ENCODE results near the gene CDX1.

Gene CDX1

DNA sequence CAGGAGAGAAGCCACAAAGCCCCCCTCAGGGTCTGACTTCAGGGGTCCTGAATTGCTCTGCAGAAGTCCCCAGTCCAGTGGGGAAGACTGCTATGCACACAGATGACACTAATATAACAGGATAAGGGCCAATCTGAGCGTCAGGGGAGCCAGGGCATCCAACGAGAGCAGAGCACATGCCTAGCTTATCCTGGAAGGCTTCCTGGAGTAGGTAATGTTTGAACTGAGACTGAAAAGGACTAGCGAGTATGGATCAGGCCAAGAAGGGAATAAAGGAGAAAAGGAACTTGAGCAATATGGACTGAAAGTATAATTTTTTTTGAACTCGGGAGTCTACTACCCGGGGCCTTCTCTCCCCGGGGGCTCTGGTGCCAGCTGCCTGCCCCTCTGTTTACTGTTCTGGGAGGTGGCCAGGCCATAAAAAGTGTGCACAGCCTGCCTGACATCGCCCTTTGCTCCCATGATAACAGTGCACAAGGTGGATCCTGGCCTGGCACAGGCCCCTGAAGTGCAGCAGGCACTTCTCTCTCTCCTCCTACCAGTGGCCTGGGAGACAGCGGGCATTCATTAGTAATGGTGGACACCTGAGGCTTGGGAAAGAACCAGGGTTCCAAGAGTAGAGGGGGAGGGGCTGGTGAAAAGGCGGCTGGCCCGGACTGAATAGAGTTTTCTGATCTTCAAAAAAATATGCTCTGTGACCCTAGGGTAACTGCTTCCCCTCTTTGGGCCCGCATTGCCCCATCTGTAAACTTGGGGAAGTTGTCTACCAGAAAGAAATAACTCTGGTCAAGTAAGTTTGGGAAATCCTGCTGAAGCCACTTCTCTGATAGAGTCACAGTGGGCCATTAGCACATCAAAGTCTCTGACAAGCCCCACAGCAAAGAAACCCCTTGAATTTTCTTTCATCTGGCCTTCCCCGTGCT lies 18.7 kb downstream of the CDX1 start:
- no peak for DNase-seq

DNA sequence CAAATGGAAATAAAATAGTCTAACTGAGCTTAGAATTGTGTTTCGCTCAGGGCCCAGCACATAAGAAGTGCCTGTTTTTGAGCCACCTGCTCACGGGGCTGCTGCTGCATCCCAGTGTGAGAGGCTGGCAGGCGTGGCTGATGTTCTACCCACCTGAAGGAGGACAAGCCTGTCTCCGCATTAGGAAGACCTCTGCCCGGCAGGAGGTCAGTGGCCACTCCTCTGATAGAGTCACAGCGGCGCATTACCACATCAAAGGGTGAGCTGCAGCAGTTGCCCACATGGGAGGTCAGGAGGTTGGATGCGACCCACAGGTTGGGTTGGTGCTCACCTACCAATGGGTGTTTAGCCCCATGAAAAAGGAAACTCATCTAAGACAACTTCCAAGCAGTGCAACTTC lies 19.6 kb downstream of the CDX1 start:
- DNase-seq = no peak

DNA sequence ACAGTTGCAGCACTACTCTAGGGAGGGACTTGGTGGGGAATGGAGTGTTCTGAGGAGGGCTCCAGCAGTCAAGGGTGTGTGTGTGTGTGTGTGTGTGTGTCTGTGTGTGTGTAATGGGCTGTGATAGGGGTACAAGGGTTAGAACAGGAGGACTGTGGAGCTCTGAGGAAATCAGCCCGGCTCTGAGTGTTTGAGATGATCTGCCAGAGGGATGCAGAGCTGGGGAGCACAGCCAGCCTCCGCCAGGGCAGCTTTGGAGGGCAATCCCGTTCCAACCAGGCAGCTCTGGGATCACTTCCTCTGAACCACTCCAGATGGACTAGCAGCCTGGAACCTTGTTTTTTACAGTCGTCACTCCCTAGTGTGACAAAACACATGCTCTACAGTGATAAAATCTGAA lies 20.3 kb downstream of the CDX1 start:
- DNase-seq = no peak

DNA sequence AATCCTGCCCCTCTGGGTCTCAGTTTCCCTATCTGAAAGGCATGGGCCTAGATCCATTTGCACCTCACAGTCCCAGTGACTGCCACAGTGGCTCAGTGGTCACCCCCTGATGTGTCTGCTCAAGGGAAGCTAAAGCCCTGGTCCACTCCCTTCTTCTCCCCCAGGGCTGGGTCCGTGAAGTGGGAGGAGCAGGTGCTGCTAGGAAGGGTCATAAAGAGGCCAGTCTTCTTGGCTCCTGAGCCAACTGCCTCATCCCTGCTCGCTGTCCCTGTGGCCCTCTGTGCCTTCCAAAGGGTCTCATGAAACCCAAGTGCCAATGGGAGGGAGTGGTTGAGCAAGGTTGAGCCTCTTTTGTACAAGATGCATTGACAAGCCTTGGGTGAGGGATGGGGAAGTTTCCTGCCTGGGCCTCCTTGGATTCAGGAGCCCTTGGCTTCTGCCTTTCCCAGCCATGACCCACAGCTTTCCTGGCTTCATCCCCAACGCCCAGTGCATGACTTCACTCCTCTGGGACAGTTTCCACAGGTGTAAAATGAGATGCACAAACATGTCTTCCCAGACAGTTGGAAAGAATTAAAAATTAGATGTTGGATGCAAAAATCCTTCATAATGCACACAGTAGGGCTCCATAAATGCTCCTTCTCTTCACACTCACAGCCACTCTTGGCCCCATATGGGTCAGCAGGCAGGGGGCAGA lies 21.7 kb downstream of the CDX1 start:
- DNase-seq = no peak

DNA sequence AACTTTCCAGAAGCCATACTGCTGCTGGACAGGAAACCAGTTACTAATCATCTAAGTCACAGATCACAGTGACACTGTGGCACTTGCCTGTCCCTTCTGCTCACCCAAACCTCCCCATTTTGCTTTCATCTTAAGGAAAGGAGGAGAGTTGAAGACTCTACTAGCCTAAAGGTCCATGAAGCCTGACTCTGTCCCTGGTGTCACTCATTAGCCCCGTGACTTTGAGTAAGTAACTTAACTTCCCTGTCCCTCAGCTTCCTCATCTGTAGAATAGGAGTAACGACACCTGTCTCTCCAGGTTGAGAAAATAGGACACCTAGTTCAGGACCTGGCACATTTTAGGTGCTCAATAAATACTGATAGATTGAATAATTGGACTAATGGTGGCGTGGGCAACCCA lies 22.7 kb downstream of the CDX1 start:
- DNase-seq = no peak

DNA sequence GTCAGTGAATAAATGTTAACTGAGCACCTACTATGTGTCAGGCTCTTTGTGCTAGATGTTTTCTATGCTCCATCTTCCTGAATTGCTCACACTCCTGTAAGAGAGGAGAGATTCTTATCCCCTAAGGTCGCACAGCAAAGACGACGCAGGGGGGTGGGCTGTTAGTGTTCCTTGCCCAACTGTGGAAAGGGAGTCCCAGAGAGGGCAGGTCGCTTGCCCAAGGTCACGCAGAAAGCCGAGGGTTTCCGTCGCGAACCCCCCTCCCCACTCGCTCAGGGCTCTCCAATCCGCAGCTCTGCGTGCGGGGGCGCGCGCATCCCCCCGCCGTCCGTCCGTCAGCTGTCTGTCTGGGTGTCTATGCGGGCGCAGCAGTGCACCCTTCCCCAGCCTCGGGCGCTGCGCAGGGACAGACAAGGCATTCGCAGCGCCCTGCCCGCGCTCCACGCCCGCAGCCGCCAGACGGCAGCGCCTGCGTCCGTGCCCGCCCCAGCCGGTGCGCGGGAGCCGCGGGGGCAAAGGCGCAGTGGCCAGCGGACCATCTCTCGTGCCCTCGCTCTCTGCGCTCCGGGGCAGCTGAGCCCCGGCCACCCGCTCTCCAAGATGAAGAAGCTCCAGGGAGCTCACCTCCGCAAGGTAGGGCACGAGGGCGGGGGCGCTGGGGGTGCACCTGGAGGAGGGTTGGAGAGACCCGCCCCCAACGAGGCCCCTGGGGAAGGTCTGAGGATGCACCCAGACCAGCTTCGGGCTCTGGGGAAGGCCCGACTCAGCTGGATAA lies 23.3 kb downstream of the CDX1 start, which contains the start of gene SLC6A7:
Gene SLC6A7 (plus strand): TSS at position 335 of the 775 bp plus-strand sequence. CDS start 266 bp downstream, at position 601.
- no peak for DNase-seq

DNA sequence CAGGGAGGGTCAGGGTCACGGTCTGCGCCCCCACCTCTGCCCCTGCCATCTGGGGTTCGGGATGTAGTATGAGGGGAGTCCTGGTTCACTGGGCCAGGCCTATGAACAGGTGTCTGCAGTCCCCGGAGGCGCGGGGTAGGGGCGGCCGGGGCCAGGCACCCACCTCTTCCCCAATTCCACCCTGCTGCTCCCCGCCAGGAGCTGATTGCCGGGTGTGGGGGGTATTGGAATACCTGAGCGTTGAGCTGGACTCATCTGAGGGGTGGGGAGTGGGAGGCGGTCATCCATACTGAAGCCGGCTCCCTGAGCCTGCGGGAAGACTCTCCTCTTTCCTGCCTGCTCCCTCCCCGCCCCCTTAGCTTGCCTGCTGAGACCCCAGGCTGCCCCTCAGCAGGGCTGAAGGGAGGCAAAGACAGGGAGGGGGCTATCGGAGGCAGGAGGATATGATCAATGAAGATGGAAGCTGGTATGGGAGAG lies 24.0 kb downstream of the CDX1 start:
- no peak for DNase-seq

DNA sequence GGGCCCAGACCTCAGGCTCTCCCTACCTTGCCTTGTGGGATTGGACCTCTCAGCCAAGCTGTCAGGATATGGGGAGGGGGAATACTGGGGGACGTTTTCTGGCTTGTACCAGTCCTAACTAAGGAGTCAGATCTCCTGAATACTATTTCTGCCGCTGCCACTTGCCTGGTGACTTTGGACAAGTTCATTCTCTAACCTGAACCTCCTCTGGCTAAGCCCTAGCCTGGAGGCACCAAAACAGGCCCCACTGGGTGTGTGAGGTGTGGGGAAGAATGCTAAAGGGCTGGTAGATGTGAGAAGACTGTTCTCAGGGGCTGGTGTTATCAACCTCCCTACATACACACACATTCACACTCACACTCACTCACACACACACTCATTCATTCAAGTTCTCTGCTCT lies 24.4 kb downstream of the CDX1 start:
- no peak for DNase-seq

DNA sequence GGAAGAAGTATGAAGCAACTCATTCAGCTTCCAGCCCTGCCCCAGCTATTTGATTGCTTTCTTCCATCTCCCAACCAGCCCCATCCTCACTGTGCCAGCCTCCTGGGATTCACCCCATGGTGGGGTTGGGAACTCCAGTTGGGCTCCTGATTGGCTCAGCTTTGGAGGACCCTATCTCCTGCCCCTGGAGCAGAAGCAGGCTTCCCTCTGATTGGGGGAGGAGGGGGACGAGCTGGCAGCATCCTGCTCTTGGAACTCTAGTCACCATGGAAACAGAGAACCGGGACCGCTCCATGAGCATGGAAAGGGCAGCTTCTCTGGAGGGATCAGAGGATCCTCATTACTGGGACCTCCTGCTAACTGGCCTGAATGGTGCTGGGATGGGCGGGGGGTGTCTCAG lies 25.9 kb downstream of the CDX1 start:
- DNase-seq = no peak

DNA sequence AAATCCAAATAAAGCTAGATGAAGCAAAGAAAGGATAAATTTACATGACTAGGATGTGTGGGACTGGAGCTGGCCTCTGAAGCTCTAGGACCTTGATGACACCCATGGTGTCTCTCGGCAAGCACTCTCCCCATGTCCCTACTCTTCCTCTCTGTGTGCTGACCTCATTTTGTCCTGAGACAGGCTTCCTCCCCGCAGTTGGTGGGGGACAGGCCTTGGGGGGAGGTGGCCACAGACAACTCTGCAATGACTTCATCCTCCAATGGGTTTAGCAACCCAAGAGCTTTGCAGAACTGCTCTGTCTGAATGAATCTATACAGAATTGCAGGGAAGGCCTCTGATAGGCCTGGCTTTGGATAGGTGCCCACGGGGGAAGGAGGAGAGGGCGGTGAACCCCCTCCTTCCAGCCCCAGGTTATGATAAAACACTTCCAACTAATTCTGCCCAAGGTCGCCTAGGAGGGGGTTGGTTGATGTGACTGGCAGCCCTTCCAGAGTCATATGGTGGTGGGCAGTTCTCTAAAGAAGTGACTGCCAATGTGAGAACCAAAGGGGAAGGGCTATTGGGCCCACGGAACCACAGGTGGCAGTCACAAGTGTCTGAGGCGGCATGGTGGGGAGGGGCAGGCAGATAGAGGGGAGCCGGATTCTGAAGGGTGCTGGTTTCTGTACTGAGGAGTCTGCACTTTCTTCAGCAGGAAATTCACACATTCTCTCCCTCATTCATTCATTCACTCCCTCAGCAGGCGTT lies 29.3 kb downstream of the CDX1 start:
- no peak for DNase-seq

DNA sequence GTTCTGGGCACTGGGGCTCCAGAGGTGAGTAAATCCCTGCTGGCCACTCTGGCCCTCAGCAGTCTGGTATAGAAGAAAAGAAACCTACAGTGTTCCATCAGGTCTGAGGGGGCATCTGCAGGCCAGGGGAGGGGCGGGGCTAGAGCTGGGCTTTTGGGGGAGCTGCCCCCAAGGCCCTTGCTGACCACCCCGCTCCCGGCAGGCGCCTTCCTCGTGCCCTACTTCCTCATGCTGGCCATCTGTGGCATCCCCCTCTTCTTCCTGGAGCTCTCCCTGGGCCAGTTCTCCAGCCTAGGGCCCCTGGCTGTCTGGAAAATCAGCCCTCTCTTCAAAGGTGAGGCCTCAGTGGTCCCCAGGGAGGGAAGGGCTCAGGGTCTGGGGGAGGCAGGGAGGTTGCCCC lies 29.9 kb downstream of the CDX1 start:
- DNase-seq = no peak

DNA sequence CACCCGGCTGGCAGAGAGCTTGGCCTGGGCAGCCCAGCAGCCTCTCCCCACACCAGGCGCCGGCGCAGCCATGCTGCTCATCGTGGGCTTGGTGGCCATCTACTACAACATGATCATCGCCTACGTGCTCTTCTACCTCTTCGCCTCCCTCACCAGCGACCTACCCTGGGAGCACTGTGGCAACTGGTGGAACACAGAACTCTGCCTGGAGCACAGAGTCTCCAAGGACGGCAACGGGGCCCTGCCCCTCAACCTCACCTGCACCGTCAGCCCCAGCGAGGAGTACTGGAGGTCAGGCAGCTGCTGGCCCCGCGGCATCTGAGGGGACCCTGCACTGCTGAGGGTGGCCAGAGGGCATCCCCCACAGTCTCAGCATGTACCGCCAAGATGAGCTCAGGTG lies 30.4 kb downstream of the CDX1 start:
- no peak for DNase-seq

DNA sequence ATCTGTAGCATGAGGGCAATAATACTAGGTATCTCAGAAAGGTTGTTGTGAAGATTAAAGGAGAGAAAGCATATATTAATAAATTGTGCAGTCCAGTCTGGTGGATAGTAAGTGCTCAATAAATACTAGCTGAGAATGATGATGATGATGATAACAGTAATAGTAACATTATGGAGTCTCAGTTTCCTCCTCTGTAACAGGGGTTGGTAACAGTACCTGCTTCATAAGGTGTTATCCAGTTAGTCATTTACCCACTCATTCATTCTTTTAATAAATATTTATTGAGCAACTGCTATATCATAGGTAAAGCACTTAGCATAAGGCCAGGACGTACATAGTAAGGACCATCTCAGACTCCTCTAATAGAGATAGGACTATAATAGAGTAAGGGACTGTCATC lies 30.9 kb downstream of the CDX1 start:
- DNase-seq = no peak

DNA sequence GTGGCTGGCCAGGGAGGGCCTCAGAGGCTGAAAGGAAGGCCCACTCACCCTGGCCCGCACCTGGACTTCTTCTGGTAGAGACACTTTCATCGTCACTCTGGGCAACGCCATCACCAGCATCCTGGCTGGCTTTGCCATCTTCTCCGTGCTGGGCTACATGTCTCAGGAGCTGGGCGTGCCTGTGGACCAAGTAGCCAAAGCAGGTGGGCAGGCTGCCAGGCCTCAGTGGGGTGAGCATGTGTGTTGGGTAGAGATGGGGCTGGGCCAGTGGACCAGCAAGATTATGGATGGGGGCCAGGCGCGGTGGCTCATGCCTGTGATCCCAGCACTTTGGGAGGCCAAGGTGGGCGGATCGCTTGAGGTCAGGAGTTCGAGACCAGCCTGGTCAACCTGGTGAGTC lies 35.9 kb downstream of the CDX1 start:
- DNase-seq = no peak

DNA sequence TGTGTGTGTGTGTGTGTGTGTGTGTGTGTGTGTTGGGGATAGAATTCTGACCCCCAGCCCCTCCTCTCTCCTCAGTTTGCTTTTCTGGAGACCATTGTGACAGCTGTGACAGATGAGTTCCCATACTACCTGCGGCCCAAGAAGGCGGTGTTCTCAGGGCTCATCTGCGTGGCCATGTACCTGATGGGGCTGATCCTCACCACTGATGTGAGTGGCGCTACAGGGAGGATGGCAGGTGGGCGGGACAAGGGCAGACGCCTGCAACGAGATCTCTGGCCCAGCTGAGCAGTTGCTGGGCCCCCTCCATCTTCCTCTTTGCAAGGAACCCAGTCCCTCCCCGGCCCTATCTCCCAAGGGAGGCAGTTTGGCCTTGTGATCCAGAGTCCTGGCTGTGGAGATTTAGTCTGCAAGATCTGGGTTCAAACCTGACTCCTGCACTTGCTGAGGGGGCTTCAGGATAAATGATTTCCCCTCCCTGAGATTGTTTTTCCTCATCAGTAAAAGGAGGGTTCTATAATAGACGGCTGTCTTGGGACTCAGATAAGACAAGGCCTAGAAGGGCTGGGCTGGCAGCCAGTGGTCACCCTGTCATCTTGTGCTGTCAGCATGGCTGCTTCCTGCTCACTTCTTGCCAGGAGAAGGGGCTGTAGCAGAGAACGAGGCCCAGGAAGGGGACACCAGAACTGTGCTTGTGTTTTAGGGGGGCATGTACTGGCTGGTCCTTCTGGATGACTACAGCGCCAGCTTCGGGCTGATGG lies 37.4 kb downstream of the CDX1 start:
- DNase-seq = no peak

DNA sequence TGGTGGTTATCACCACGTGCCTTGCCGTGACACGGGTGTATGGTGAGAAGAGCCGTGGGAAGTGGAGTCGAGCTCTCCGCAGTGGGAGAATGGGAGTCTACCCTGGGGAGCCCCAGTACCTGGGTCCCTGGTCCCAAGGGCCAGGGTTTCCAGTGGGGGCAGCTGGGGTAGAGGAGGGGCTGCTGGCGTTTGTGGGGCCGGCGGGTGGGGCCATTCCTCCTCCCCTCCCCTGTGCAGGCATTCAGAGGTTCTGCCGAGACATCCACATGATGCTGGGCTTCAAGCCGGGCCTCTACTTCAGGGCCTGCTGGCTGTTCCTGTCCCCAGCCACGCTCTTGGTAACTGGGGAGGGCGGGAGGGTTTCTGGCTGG lies 38.0 kb downstream of the CDX1 start:
- DNase-seq = no peak

DNA sequence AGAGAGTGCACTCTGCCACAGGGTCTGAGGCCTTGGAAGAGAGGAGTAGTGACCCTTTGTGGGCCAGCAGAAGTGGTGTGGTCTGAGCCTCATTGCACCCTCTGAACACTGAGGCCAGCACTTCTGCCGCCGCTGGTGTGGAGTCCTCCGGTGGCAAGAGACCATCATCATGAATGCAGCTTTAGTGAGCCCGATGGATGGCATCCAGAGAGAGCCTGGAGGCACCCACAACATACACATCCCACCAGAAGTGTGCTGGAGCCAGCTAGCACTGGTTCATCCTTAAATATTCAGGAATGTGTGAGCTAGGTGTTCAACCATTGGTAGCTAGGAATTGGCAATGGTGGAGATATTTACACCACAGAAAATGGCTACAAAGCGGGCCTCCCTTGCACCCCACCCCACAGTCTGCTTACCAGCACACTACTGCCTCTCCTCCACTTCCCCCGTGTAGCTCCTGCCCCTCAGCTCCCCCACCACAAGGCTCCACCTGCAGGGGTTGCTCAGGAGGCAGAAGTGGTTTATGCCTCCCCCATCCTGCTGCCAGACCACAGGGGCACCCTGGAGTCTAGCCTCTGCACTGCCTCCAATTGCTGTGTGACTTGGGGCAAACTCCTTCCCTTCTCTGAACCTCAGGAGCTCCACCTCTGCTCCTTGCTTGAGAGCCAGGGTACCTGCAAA lies 39.7 kb downstream of the CDX1 start:
- DNase-seq = no peak

DNA sequence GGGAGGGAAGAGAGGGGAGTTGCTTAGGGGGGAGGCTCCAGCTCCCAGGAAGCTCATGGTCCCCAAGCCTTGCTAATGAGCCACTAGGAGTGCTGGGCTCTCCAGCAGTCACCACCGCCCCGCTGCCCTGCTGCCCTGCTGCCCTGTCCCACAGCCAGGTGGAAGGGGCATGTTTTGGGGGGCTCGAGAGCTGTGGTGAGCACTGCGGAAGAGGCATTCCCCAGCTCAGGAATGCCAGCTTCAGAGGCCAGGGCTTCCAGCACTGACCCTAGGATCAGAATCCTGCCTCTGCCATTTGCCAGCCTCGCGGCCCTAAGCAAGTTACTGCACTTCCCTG lies 40.2 kb downstream of the CDX1 start:
- DNase-seq = no peak

DNA sequence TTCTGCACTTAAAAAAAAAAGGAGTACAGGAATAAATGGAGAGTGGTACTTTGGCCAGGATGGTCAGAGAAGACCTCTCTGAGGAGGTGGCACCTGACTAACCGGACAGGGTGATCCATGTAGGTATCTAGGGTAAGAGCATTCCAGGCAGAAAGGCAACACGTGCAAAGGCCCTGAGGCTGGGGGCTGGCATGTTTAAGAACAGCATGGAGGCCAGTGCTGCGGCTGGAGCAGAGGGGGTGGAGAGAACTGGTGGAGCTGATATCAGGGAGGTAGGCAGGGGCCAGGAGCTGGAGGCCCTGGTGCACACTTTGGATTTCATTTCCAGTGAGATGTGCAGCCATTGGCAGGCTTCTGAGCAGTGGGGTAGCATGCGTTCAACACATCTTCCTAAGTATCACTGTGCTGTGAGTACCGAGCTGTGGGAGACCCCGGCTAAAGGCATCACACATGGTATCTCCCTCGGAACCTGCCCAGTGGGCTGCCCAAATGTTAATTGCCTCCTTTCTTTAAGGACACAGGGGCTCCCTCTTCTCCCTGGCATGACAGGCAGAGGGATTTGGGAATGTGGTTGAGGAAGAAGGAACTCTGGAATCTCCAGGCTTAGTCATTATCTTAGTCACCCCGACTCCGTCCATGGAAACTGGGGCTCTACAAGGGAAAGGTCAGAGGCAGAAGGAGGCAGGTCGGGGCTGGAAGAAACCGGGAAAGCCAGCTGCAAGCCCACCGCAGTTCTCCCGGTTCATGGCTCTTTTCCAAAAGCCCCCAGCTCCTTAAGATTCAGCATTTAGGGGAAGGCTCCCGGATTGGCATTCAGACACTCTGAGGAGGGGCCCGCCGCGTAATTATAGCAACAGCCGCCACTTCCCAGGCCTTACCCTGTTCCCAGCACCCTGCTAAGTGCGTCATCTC lies 41.9 kb downstream of the CDX1 start:
- no peak for DNase-seq

DNA sequence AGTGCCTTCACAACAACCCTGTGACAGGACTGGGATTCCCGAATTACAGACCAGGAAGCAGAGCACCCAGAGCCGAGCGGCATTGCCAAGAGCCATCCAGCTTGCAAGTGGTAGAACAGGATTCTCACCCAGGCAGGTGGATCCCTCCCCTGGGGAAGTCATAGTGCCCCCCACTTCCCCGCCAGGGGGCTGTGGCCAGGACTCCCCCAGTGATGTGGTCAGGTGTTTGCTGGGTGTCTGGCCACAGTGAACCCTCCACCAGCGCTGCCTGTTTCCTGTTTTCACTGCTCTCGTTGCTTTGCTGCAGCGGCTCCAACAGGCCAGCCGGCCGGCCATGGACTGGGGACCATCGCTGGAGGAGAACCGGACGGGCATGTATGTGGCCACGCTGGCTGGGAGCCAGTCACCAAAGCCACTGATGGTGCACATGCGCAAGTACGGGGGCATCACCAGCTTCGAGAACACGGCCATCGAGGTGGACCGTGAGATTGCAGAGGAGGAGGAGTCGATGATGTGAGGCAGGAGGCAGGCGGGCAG lies 42.6 kb downstream of the CDX1 start:
- no peak for DNase-seq
